Measurements from ENCODE around the gene DNAH2.
A peak's percentile ranks its signal among the peaks of the same experiment; 100 is the strongest.

Gene DNAH2

GRCh38 chr17:7824021-7824924, 106.7 kb downstream of the DNAH2 start:
- DNase-seq: no peak

GRCh38 chr17:7825206-7825990, 107.9 kb downstream of the DNAH2 start:
- DNase-seq: no peak

GRCh38 chr17:7830616-7831015, 113.1 kb downstream of the DNAH2 start:
- no peak for DNase-seq

- no peak for DNase-seq
Measured at GRCh38 chr17:7831233-7831632, 113.7 kb downstream of the DNAH2 start.

GRCh38 chr17:7832431-7832830, 114.9 kb downstream of the DNAH2 start:
- no peak for DNase-seq

- DNase-seq: no peak
Measured at GRCh38 chr17:7833011-7833794, 115.7 kb downstream of the DNAH2 start.

GRCh38 chr17:7833795-7834541, 116.4 kb downstream of the DNAH2 start, which contains the start of gene KDM6B:
Gene KDM6B (plus strand): TSS chr17:7834217. CDS start chr17:7845555, 11,338 bp downstream.
- peak; percentile 90 for DNase-seq

GRCh38 chr17:7834542-7834956, 117.0 kb downstream of the DNAH2 start:
- DNase-seq: peak; percentile 72

GRCh38 chr17:7834957-7835813, 117.6 kb downstream of the DNAH2 start:
- peak; percentile 90 for DNase-seq

- no peak for DNase-seq
Measured at GRCh38 chr17:7835814-7836595, 118.5 kb downstream of the DNAH2 start.

- peak; percentile 67 for DNase-seq
Measured at GRCh38 chr17:7836596-7837407, 119.3 kb downstream of the DNAH2 start.

GRCh38 chr17:7837408-7838088, 120.0 kb downstream of the DNAH2 start:
- no peak for DNase-seq

- DNase-seq: no peak
Measured at GRCh38 chr17:7838090-7839075, 120.8 kb downstream of the DNAH2 start.

- DNase-seq: no peak
Measured at GRCh38 chr17:7839190-7839875, 121.8 kb downstream of the DNAH2 start.

- no peak for DNase-seq
Measured at GRCh38 chr17:7839876-7840261, 122.3 kb downstream of the DNAH2 start.

GRCh38 chr17:7840441-7840840, 122.9 kb downstream of the DNAH2 start:
- no peak for DNase-seq

- no peak for DNase-seq
Measured at GRCh38 chr17:7840875-7841274, 123.3 kb downstream of the DNAH2 start.
